IMR-90 (cell line): ENCODE results near the gene TRPM3. TPM values are rescaled to one million over a fixed set of nuclear protein-coding genes. Genes with fewer than 3 reads are reported as not detected.
A peak's percentile ranks its signal among the peaks of the same experiment; 100 is the strongest.

Experiments
- ATAC-seq: fragments of 200-7000 bp; cut with Tn5 transposase; 2 replicates; pipeline ENCODE4 v1.9.1; 2020; ENCODE audit warnings: low read depth, mild to moderate bottlenecking, moderate library complexity
- BruUV-seq: library from RNA; stranded (reverse); fragments of 400-500 nt; replicated peaks from 2 replicates; lab custom pipeline; 2021; lab: Mats Ljungman, UMichigan
- CTCF ChIA-PET: fragments of 300-600 bp; formaldehyde crosslinking; extraction: SDS; loops from one replicate; lab custom pipeline; 2021; ENCODE audit warnings: antibody characterized with exemption; lab: Yijun Ruan, JAX
- POLR2A ChIA-PET: fragments of 300-600 bp; sonication (Branson Sonifier 250); formaldehyde crosslinking; loops from one replicate; lab custom pipeline; 2022; ENCODE audit warnings: antibody characterized with exemption; ENCODE audit not compliant: unreplicated experiment; lab: Charles Lee
- DNase-seq: peaks from one replicate; pipeline ENCODE4 v3.0.0; 2013
- H2AFZ ChIP-seq: replicated peaks from 2 replicates; pipeline ENCODE3; 2013; ENCODE audit warnings: low read length, mild to moderate bottlenecking; ENCODE audit not compliant: poor library complexity
- H2AK5ac ChIP-seq: 2 replicates; pipeline ENCODE4 v1.6.1; 2013; ENCODE audit warnings: low read depth, low read length, inconsistent platforms
- H2AK9ac ChIP-seq: replicated peaks from 2 replicates; pipeline ENCODE3; 2013; ENCODE audit warnings: mild to moderate bottlenecking, low read depth, low read length, moderate library complexity; ENCODE audit not compliant: poor library complexity
- H2BK120ac ChIP-seq: 2 replicates; pipeline ENCODE4 v1.6.1; 2013; ENCODE audit warnings: low read depth, low read length, inconsistent platforms
- H2BK15ac ChIP-seq: 3 replicates; pipeline ENCODE4 v1.6.1; 2013; ENCODE audit warnings: low read depth, low read length, inconsistent platforms
- H2BK20ac ChIP-seq: 2 replicates; pipeline ENCODE4 v1.6.1; 2013; ENCODE audit warnings: low read depth, mild to moderate bottlenecking, inconsistent platforms, low read length, moderate library complexity
- H2BK5ac ChIP-seq: 2 replicates; pipeline ENCODE4 v1.6.1; 2013; ENCODE audit warnings: mild to moderate bottlenecking, low read depth, low read length, inconsistent platforms; ENCODE audit not compliant: poor library complexity, severe bottlenecking
- H3K14ac ChIP-seq: replicated peaks from 2 replicates; pipeline ENCODE4 v1.6.1; 2013; ENCODE audit warnings: low read depth, low read length, inconsistent platforms
- H3K18ac ChIP-seq: 2 replicates; pipeline ENCODE4 v1.6.1; 2013; ENCODE audit warnings: low read depth, low read length, control low read depth
- H3K23ac ChIP-seq: 2 replicates; pipeline ENCODE4 v1.6.1; 2013; ENCODE audit warnings: low read depth, low read length, inconsistent platforms
- H3K27ac ChIP-seq: 2 replicates; pipeline ENCODE4 v1.5.1; 2013; ENCODE audit warnings: mild to moderate bottlenecking, control low read depth, low read length; ENCODE audit not compliant: insufficient read depth
- H3K27me3 ChIP-seq: 2 replicates; pipeline ENCODE4 v1.6.1; 2013; ENCODE audit warnings: low read length; ENCODE audit not compliant: control insufficient read depth, insufficient read depth
- H3K36me3 ChIP-seq: 2 replicates; pipeline ENCODE4 v1.6.1; 2013; ENCODE audit warnings: low read length, mixed read lengths; ENCODE audit not compliant: control insufficient read depth, insufficient read depth
- H3K4ac ChIP-seq: 2 replicates; pipeline ENCODE4 v1.6.1; 2013; ENCODE audit warnings: low read depth, low read length, inconsistent platforms
- H3K4me1 ChIP-seq: 2 replicates; pipeline ENCODE4 v1.6.1; 2013; ENCODE audit warnings: low read length, mixed read lengths; ENCODE audit not compliant: control insufficient read depth, insufficient read depth
- H3K4me2 ChIP-seq: 2 replicates; pipeline ENCODE4 v1.6.1; 2013; ENCODE audit warnings: low read depth, mild to moderate bottlenecking, control low read depth, low read length, moderate library complexity
- H3K4me3 ChIP-seq: 2 replicates; pipeline ENCODE4 v1.5.1; 2013; ENCODE audit warnings: low read depth, mild to moderate bottlenecking, control low read depth, low read length, moderate library complexity; ENCODE audit not compliant: insufficient read depth
- H3K56ac ChIP-seq: 2 replicates; pipeline ENCODE4 v1.6.1; 2013; ENCODE audit warnings: low read length, inconsistent platforms; ENCODE audit not compliant: insufficient read depth; ENCODE audit errors: extremely low read depth
- H3K79me1 ChIP-seq, 2 experiments: 2 replicates each; pipeline ENCODE4 v1.6.1; 2013; ENCODE audit warnings: low read length in 2 of 2, inconsistent platforms in 1 of 2, low read depth in 1 of 2
- H3K9ac ChIP-seq: 2 replicates; pipeline ENCODE4 v1.6.1; 2013; ENCODE audit warnings: low read depth, low read length, control low read depth
- H3K9me1 ChIP-seq: 2 replicates; pipeline ENCODE4 v1.6.1; 2013; ENCODE audit warnings: low read length, inconsistent platforms; ENCODE audit not compliant: insufficient read depth
- H3K9me3 ChIP-seq: 2 replicates; pipeline ENCODE4 v1.6.1; 2013; ENCODE audit warnings: low read length; ENCODE audit not compliant: control insufficient read depth, insufficient read depth
- H4K20me1 ChIP-seq: 2 replicates; pipeline ENCODE4 v1.6.1; 2013; ENCODE audit warnings: low read length, inconsistent platforms; ENCODE audit not compliant: insufficient read depth
- H4K5ac ChIP-seq: 2 replicates; pipeline ENCODE4 v1.6.1; 2013; ENCODE audit warnings: mild to moderate bottlenecking, low read depth, low read length, control low read depth
- H4K8ac ChIP-seq, 2 experiments: 2 replicates each; pipeline ENCODE4 v1.6.1; 2013; ENCODE audit warnings: low read depth in 2 of 2, low read length in 2 of 2, control low read depth in 1 of 2, inconsistent platforms in 1 of 2
- H4K91ac ChIP-seq: 2 replicates; pipeline ENCODE4 v1.6.1; 2013; ENCODE audit warnings: low read depth, low read length, inconsistent platforms; ENCODE audit not compliant: insufficient read depth
- MAFK ChIP-seq: IDR thresholded peaks from 2 replicates; pipeline ENCODE4 v1.6.1; 2012; ENCODE audit warnings: low read depth, low read length, improper control_type of control experiment
- SMC3 ChIP-seq: fragments of 150-350 bp; IDR thresholded peaks from 2 replicates; pipeline ENCODE4 v1.6.1; 2016; ENCODE audit warnings: low read depth, mild to moderate bottlenecking, antibody characterized with exemption, low read length, moderate library complexity
- WGBS, 2 experiments: methylation state at CpG; one replicate each; pipeline versions ENCODE4 v1.1.5 to v1.1.7; 2013; ENCODE audit warnings: missing lambda C conversion rate in 2 of 2; ENCODE audit not compliant: insufficient read length in 1 of 2; ENCODE audit errors: extremely low coverage in 2 of 2; 5-methylcytosine and 5-hydroxymethylcytosine counted together
- dilution Hi-C: fragments of 300-500 bp; cut with HindIII; formaldehyde crosslinking; loops from one replicate; pipeline ENCODE4 v1.14.3; 2018; ENCODE audit warnings: low sequenced_read_pairs; ENCODE audit not compliant: unreplicated experiment
- in situ Hi-C: fragments of 300-500 bp; cut with MboI; formaldehyde crosslinking; loops from 3 replicates; pipeline ENCODE4 v1.14.3; 2019; ENCODE audit warnings: low sequenced_read_pairs, inconsistent platforms, mixed read lengths
- intact Hi-C: fragments of 100-400 bp; cut with micrococcal nuclease; formaldehyde crosslinking; loops from 2 replicates; pipeline ENCODE4 v1.10.0; 2022
- polyA plus RNA-seq, 3 experiments: library from polyadenylated mRNA; depleted of rRNA; stranded (reverse); fragments of >200 nt; gene quantifications; 2 replicates each; pipeline ENCODE4 v1.2.3, GENCODE V29; 2012; ENCODE audit warnings: low replicate concordance in 1 of 3
- total RNA-seq: library from RNA; depleted of rRNA; stranded (reverse); fragments of >200 nt; gene quantifications from 2 replicates; pipeline ENCODE4 v1.2.3, GENCODE V29; 2012

TRPM3 gene
- total and polyA plus RNA-seq, 2 of the 4 experiments (the other 2 are of a cell fraction) = not detected

GRCh38 chr9:70539526-70539925 lies 581.9 kb downstream of the TRPM3 start:
- DNase-seq (peak; percentile 61), ATAC-seq (peak; percentile 82)
- H3K27me3 ChIP-seq = no peaks in the 10 kb centered on the region
- H2BK5ac ChIP-seq = peak overlapping the region; percentile 5
- H2AK5ac ChIP-seq = no peak overlapping the region
- H3K79me1 ChIP-seq = no peaks in the 10 kb centered on the region
- peaks cover 12% of the 10 kb centered on the region for H3K4me1 ChIP-seq
- H3K14ac ChIP-seq = peak overlapping the region; percentile 52; the same call in 1 of the 2 replicates
- POLR2A ChIA-PET = no interaction called here
- H3K4ac ChIP-seq = peak overlapping the region; percentile 72
- H3K56ac ChIP-seq = no peak overlapping the region
- no TSS peak for BruUV-seq
- no peak overlapping the region for H4K5ac ChIP-seq
- H4K8ac ChIP-seq = peak overlapping the region in 1 of 2 experiments; percentile 65; a peak in 1 of 4 replicates
- H3K23ac ChIP-seq = no peak overlapping the region
- in situ Hi-C loops = loop anchor here (5.0 kb wide), 1 partner anchor 48 kb away; no protein-coding TSS in a partner anchor
- H3K27ac ChIP-seq = peak overlapping the region; percentile 63; the same call in 1 of the 2 replicates
- peaks cover 6% of the 10 kb centered on the region for H3K9me1 ChIP-seq
- intact Hi-C loops = no loop called here
- no peaks in the 10 kb centered on the region for H3K36me3 ChIP-seq
- H3K18ac ChIP-seq = peak overlapping the region; percentile 9; the same call in 1 of the 2 replicates
- no peaks in the 10 kb centered on the region for H4K20me1 ChIP-seq
- H3K9me3 ChIP-seq = no peaks in the 10 kb centered on the region
- peak overlapping the region; percentile 56; the same call in 1 of the 2 replicates for H2BK20ac ChIP-seq
- H3K9ac ChIP-seq = peak overlapping the region; percentile 29; the same call in 1 of the 2 replicates
- H3K4me2 ChIP-seq = peak overlapping the region; percentile 15
- H4K91ac ChIP-seq = peak overlapping the region; percentile 55; the same call in 1 of the 2 replicates
- no peak for TF ChIP-seq SMC3
- 0 out of 2 replicates have a peak, but pooled peaks have one; percentile 21 for TF ChIP-seq MAFK
- dilution Hi-C loops = no loop called here
- no peak overlapping the region for H2AK9ac ChIP-seq
- no peak overlapping the region for H3K4me3 ChIP-seq
- no CpG with 5 or more reads among the region's 1 CpG for WGBS, 2 experiments
- no peak overlapping the region for H2BK15ac ChIP-seq
- CTCF ChIA-PET = no interaction called here
- H2AFZ ChIP-seq = no peak overlapping the region
- peak overlapping the region; percentile 36; the same call in 1 of the 2 replicates for H2BK120ac ChIP-seq
